Activated CD4-positive, alpha-beta T cell treated with anti-CD3 and anti-CD28 coated beads for 36 hours (primary cell): ENCODE data around the gene RBMS1. TPM values are rescaled to one million over a fixed set of nuclear protein-coding genes. Genes with fewer than 3 reads are reported as not detected.

Experiments
- ATAC-seq: fragments of 200-7000 bp; cut with Tn5 transposase; one replicate; pipeline ENCODE4 v1.10.0; 2021; ENCODE audit warnings: mild to moderate bottlenecking, moderate library complexity
- CTCF ChIA-PET: fragments of 350-600 bp; sonication (Branson Sonifier 250); formaldehyde crosslinking; loops from one replicate; lab custom pipeline; 2021; ENCODE audit warnings: antibody characterized with exemption; lab: Charles Lee
- POLR2A ChIA-PET: fragments of 350-600 bp; sonication (Branson Sonifier 250); formaldehyde crosslinking; loops from one replicate; lab custom pipeline; 2021; ENCODE audit warnings: antibody characterized with exemption, inconsistent platforms; lab: Charles Lee
- DNase-seq: peaks from one replicate; pipeline ENCODE4 v3.0.0-alpha.2; 2020
- H3K27ac Mint-ChIP-seq: one replicate; pipeline ENCODE4 v1.8.0; 2021; ENCODE audit warnings: mixed read lengths
- H3K27me3 Mint-ChIP-seq: one replicate; pipeline ENCODE4 v1.8.0; 2021; ENCODE audit warnings: mixed read lengths
- H3K36me3 Mint-ChIP-seq: one replicate; pipeline ENCODE4 v1.8.0; 2021; ENCODE audit warnings: low read depth, mixed read lengths
- H3K4me1 Mint-ChIP-seq: one replicate; pipeline ENCODE4 v1.8.0; 2021; ENCODE audit warnings: mixed read lengths
- H3K4me3 Mint-ChIP-seq: one replicate; pipeline ENCODE4 v1.8.0; 2021; ENCODE audit warnings: mild to moderate bottlenecking, moderate library complexity, mixed read lengths
- H3K9me3 Mint-ChIP-seq: one replicate; pipeline ENCODE4 v1.8.0; 2021; ENCODE audit warnings: low read depth, mixed read lengths
- intact Hi-C, 2 experiments: fragments of 100-400 bp; cut with DNase I in 1 of 2; cut with micrococcal nuclease in 1 of 2; formaldehyde crosslinking; loops; one replicate each; pipeline versions ENCODE4 v1.14.2 to v1.15.1; 2022 to 2024; cut with DNase I, micrococcal nuclease
- total RNA-seq, 2 experiments: library from RNA; stranded (reverse); gene quantifications; one replicate each; pipeline ENCODE4 v1.2.3, GENCODE V29; 2021

The RBMS1 gene
- total RNA-seq, 2 experiments from 2014 or later = 39.3 to 47.7 TPM

- POLR2A ChIA-PET = interaction anchor here (0.7 kb wide), 1 partner anchor 779 kb away, joined by 4 read pairs; the partner anchor contains the start of gene TANK
- ATAC-seq (peak; percentile 59), DNase-seq (no peak)
- H3K27me3 Mint-ChIP-seq = no peaks in the 10 kb centered on the region
- peaks cover 72% of the 10 kb centered on the region for H3K4me1 Mint-ChIP-seq
- H3K9me3 Mint-ChIP-seq = no peaks in the 10 kb centered on the region
- H3K36me3 Mint-ChIP-seq = no peaks in the 10 kb centered on the region
- CTCF ChIA-PET = interaction anchor here (0.9 to 1.2 kb wide), 2 partner anchors 10 to 33 kb away, joined by 3 to 4 read pairs; no protein-coding TSS in a partner anchor
- intact Hi-C loops = no loop called here
- H3K27ac Mint-ChIP-seq = peak overlapping the region; percentile 59
- no peak overlapping the region for H3K4me3 Mint-ChIP-seq
These were observed 112.1 kb downstream of the RBMS1 start for GRCh38 chr2:160381425-160381951.

GRCh38 chr2:160380611-160381010, 113.0 kb downstream of the RBMS1 start:
- Mint-ChIP-seq H3K27ac (no peak overlapping the region), H3K4me3 (no peak overlapping the region), H3K9me3 (no peaks in the 10 kb centered on the region), H3K4me1 (peaks cover 75% of the 10 kb centered on the region), H3K27me3 (no peaks in the 10 kb centered on the region), H3K36me3 (no peaks in the 10 kb centered on the region)
- ChIA-PET CTCF (interaction anchor here (0.7 to 1.5 kb wide), 4 partner anchors 9 to 34 kb away, joined by 3 to 5 read pairs (median 4); no protein-coding TSS in a partner anchor), POLR2A (no interaction called here)
- intact Hi-C loops = no loop called here
- DNase-seq (no peak), ATAC-seq (no peak)

DNA sequence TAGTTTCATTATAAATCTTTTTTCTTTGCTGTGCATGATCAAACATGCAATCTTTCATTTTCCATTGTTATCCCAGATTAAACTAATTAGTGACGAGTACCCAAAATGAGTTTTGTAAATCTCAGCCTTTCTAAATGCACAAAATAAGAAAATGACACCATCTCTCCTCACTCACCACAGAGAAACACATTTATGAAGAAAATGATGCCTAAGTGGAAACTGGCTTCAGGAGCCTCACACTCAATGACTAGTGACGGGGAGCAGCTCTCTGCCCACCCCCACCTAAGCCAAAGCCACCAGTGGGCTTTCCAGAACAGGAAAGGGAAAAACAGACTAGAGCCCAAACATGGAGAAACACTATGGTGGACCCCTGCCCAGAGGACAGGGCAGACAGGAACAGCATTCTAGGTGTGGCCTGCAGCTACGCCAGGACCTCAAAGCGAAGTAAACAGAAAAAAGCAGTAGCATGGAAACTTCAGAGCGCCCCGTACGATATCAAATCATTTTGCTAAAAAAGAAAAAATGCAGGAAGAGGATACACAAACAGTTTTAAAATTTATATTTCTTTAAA, 113.5 kb downstream of the RBMS1 start:
- POLR2A ChIA-PET = no interaction called here
- Mint-ChIP-seq H3K4me3 (peak overlapping the region; percentile 3), H3K4me1 (peaks cover 74% of the 10 kb centered on the region), H3K9me3 (no peaks in the 10 kb centered on the region), H3K36me3 (no peaks in the 10 kb centered on the region), H3K27me3 (no peaks in the 10 kb centered on the region), H3K27ac (peak overlapping the region; percentile 63)
- CTCF ChIA-PET = interaction anchor here (0.7 to 1.5 kb wide), 2 partner anchors 13 to 15 kb away, joined by 3 to 5 read pairs; no protein-coding TSS in a partner anchor
- DNase-seq (no peak), ATAC-seq (peak; percentile 38)
- intact Hi-C loops = loop anchor here in 1 of 2 experiments (2.0 kb wide), 1 partner anchor 21 kb away; no protein-coding TSS in a partner anchor

DNA sequence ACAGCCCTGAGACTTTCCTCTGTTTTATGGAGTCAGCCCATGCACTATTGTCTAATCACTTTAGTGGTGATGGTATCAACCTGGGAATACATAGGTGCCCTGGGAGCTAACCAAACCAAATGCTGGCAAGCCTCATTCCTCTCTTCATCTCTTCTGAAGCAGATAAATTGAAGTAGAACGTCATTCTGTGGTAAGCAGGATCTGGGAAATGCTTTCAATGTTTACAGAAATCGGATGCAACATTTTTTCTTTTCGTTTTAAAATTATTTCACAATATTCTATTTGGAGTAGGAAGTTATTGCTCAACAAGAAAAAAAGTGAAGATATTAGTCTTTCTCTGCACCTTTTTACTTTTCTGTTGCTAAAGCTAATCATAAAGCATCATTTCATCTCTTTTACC, 114.2 kb downstream of the RBMS1 start:
- ChIA-PET POLR2A (interaction anchor here (0.6 kb wide), 1 partner anchor 64 kb away, joined by 6 read pairs; no protein-coding TSS in a partner anchor), CTCF (interaction anchor here (1.1 kb wide), 1 partner anchor 18 kb away, joined by 3 read pairs; no protein-coding TSS in a partner anchor)
- H3K9me3 Mint-ChIP-seq = no peaks in the 10 kb centered on the region
- H3K4me1 Mint-ChIP-seq = peaks cover 71% of the 10 kb centered on the region
- H3K27me3 Mint-ChIP-seq = no peaks in the 10 kb centered on the region
- H3K27ac Mint-ChIP-seq = no peak overlapping the region
- no peak for ATAC-seq
- no peak for DNase-seq
- no peak overlapping the region for H3K4me3 Mint-ChIP-seq
- H3K36me3 Mint-ChIP-seq = no peaks in the 10 kb centered on the region
- intact Hi-C loops = loop anchor here in 1 of 2 experiments (2.0 kb wide), 1 partner anchor 21 kb away; no protein-coding TSS in a partner anchor

DNA sequence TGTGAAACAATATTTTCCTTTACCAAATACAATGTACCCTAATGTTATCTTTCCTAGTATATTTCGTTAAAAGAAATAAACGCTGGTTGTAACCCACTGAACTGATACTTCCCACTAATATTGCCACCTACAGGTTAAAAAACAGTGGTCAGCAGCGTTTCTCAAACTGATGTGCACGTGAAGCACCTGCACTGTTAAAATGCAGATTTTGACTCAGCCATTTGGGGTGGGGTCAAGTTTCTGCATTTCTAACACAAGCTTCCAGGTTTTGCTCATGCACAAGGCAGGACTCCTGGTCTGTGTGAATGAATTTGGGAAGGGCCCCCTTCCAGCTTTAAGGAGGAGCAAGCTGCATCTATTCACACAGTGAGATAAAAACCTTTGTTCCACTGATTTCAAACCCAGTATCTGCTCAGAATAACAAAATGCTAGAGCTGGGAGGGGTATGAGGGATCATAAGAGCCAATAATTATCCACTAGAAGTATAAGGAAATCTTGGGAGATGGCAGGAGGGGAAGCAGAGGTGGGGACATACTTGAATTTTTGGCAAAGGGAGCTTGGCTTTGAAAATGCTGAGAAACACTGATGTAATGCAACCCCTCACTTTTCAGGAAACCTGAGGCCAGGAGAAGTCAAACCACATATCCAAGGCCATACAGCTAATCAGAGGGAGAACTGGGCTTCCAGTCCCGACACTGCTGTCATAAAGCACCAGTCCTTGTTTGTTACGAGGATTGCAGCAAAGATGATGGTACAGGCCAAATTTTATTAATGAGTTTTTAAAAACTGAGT, 116.2 kb downstream of the RBMS1 start:
- H3K9me3 Mint-ChIP-seq = no peaks in the 10 kb centered on the region
- ATAC-seq = no peak
- no peaks in the 10 kb centered on the region for H3K27me3 Mint-ChIP-seq
- no peaks in the 10 kb centered on the region for H3K36me3 Mint-ChIP-seq
- intact Hi-C loops = loop anchor here in 1 of 2 experiments (1.0 kb wide), 1 partner anchor 8 kb away; no protein-coding TSS in a partner anchor
- ChIA-PET CTCF (interaction anchor here (0.8 to 1.6 kb wide), 3 partner anchors 10 to 14 kb away, joined by 3 to 6 read pairs (median 3); no protein-coding TSS in a partner anchor), POLR2A (no interaction called here)
- peaks cover 83% of the 10 kb centered on the region for H3K4me1 Mint-ChIP-seq
- DNase-seq = no peak
- peak overlapping the region; percentile 73 for H3K27ac Mint-ChIP-seq
- H3K4me3 Mint-ChIP-seq = no peak overlapping the region

- intact Hi-C loops = no loop called here
- ATAC-seq = no peak
- no peak for DNase-seq
- H3K9me3 Mint-ChIP-seq = no peaks in the 10 kb centered on the region
- CTCF ChIA-PET = interaction anchor here (0.9 to 1.9 kb wide), 4 partner anchors 11 to 584 kb away, joined by 3 to 4 read pairs (median 4); no protein-coding TSS in a partner anchor
- no peak overlapping the region for H3K27ac Mint-ChIP-seq
- H3K36me3 Mint-ChIP-seq = no peaks in the 10 kb centered on the region
- no peaks in the 10 kb centered on the region for H3K27me3 Mint-ChIP-seq
- H3K4me3 Mint-ChIP-seq = no peak overlapping the region
- H3K4me1 Mint-ChIP-seq = peaks cover 83% of the 10 kb centered on the region
- POLR2A ChIA-PET = no interaction called here
These were observed 117.0 kb downstream of the RBMS1 start for GRCh38 chr2:160376576-160376975.

- ChIA-PET CTCF (interaction anchor here (0.9 to 1.9 kb wide), 7 partner anchors 10 to 585 kb away, joined by 3 to 4 read pairs (median 3); no protein-coding TSS in a partner anchor), POLR2A (no interaction called here)
- DNase-seq (no peak), ATAC-seq (no peak)
- no peak overlapping the region for H3K4me3 Mint-ChIP-seq
- intact Hi-C loops = no loop called here
- H3K9me3 Mint-ChIP-seq = no peaks in the 10 kb centered on the region
- H3K27ac Mint-ChIP-seq = no peak overlapping the region
- H3K27me3 Mint-ChIP-seq = no peaks in the 10 kb centered on the region
- H3K36me3 Mint-ChIP-seq = no peaks in the 10 kb centered on the region
- peaks cover 83% of the 10 kb centered on the region for H3K4me1 Mint-ChIP-seq
These were observed 117.7 kb downstream of the RBMS1 start for GRCh38 chr2:160375802-160376469.

- intact Hi-C loops = no loop called here
- H3K9me3 Mint-ChIP-seq = no peaks in the 10 kb centered on the region
- no peak overlapping the region for H3K4me3 Mint-ChIP-seq
- no peaks in the 10 kb centered on the region for H3K36me3 Mint-ChIP-seq
- DNase-seq (no peak), ATAC-seq (no peak)
- no peak overlapping the region for H3K27ac Mint-ChIP-seq
- H3K27me3 Mint-ChIP-seq = no peaks in the 10 kb centered on the region
- H3K4me1 Mint-ChIP-seq = peaks cover 82% of the 10 kb centered on the region
- ChIA-PET CTCF (interaction anchor here (1.0 to 1.9 kb wide), 5 partner anchors 9 to 41 kb away, joined by 3 to 4 read pairs (median 3); no protein-coding TSS in a partner anchor), POLR2A (no interaction called here)
These were observed 118.6 kb downstream of the RBMS1 start for GRCh38 chr2:160375037-160375436.

DNA sequence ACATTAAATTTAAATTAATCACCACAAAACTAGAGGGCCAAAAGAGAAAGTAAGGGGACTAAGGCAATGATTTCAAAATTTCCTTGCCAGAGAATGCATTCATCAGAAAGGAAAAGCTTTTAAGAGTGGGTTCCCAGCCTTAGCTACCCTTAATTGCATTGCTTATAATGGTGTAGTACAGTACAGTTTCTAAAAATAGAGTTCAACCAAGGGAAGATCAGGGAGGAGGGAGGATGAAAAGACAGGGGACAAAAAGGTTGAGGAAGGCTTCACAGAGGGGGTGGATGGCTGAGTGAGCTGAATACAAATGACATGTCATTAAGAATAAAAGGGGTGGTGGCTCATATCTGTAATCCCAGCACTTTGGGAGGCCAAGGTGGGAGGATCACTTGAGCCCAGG, 119.9 kb downstream of the RBMS1 start:
- CTCF ChIA-PET = interaction anchor here (2.3 kb wide), 1 partner anchor 14 kb away, joined by 10 read pairs; no protein-coding TSS in a partner anchor
- POLR2A ChIA-PET = no interaction called here
- H3K4me3 Mint-ChIP-seq = peak overlapping the region; percentile 34
- DNase-seq (no peak), ATAC-seq (peak; percentile 21)
- no peaks in the 10 kb centered on the region for H3K9me3 Mint-ChIP-seq
- no peaks in the 10 kb centered on the region for H3K36me3 Mint-ChIP-seq
- H3K27ac Mint-ChIP-seq = peak overlapping the region; percentile 58
- H3K4me1 Mint-ChIP-seq = peaks cover 83% of the 10 kb centered on the region
- H3K27me3 Mint-ChIP-seq = no peaks in the 10 kb centered on the region
- intact Hi-C loops = loop anchor here in 1 of 2 experiments (2.0 kb wide), 1 partner anchor 13 kb away; no protein-coding TSS in a partner anchor

DNA sequence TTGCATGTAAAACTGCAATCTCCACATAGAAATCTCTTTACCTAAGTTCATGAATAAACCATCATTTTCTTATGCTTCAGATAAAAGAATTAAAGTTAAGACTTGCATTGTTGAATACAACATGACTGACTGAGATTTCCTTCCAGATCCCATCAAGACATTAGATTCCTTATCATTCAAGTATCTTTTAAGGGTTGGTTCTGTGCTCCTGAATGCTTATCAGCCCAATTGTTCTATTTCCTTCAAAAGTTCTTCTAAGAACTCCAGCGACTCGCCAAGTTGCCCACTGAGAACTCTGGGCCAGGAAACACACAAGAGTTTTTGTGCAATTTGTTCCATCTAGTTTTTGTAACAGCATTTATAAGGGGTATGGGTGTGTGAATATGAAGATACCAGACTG, 120.3 kb downstream of the RBMS1 start:
- Mint-ChIP-seq H3K36me3 (no peaks in the 10 kb centered on the region), H3K27me3 (no peaks in the 10 kb centered on the region), H3K9me3 (no peaks in the 10 kb centered on the region), H3K27ac (peak overlapping the region; percentile 58), H3K4me3 (peak overlapping the region; percentile 34), H3K4me1 (peaks cover 81% of the 10 kb centered on the region)
- ATAC-seq = no peak
- POLR2A ChIA-PET = no interaction called here
- intact Hi-C loops = loop anchor here in 1 of 2 experiments (2.0 kb wide), 1 partner anchor 14 kb away; no protein-coding TSS in a partner anchor
- CTCF ChIA-PET = interaction anchor here (0.8 to 2.3 kb wide), 2 partner anchors 14 to 690 kb away, joined by 3 to 10 read pairs; no protein-coding TSS in a partner anchor
- DNase-seq = no peak
